Colonic mucosa (tissue), 4 donors: ENCODE measurements around the gene PRR5L. TPM values are rescaled to one million over a fixed set of nuclear protein-coding genes. Genes with fewer than 3 reads are reported as not detected.

Source experiments
- DNase-seq: peaks from one replicate; pipeline ENCODE4 v3.0.0-alpha.2; 2020
- H3K27ac ChIP-seq: fragments of 200-600 bp; one replicate; pipeline ENCODE4 v1.8.0; 2021
- H3K27me3 ChIP-seq: fragments of 200-600 bp; one replicate; pipeline ENCODE4 v1.8.0; 2021
- H3K36me3 ChIP-seq: fragments of 200-600 bp; one replicate; pipeline ENCODE4 v1.8.0; 2021
- H3K4me1 ChIP-seq: fragments of 200-600 bp; one replicate; pipeline ENCODE4 v1.8.0; 2021; ENCODE audit warnings: mild to moderate bottlenecking
- H3K4me3 ChIP-seq: fragments of 200-600 bp; one replicate; pipeline ENCODE4 v1.8.0; 2021
- H3K9ac ChIP-seq, 2 donors: one replicate each; pipeline ENCODE4 v1.7.0; 2013; ENCODE audit warnings: control low read depth in 2 of 2, low read depth in 2 of 2, low read length in 2 of 2
- H3K9me3 ChIP-seq: fragments of 200-600 bp; one replicate; pipeline ENCODE4 v1.8.0; 2021
- CTCF ChIP-seq: fragments of 200-600 bp; IDR thresholded peaks from one replicate; pipeline ENCODE4 v1.8.0; 2022; ENCODE audit warnings: antibody characterized with exemption, mild to moderate bottlenecking
- intact Hi-C: fragments of 100-400 bp; cut with DNase I; formaldehyde crosslinking; loops from one replicate; pipeline ENCODE4 v1.14.1; 2022
- total RNA-seq, 2 donors: library from RNA; stranded (reverse); fragmentation: NEBNext Ultra II Directional in 1 of 2; extraction: Animal tissue kit (Norgen Biotek cat#: 25700) in 1 of 2; gene quantifications; one replicate each; pipeline ENCODE4 v1.2.1, GENCODE V29; 2021
- donor health status: healthy.
- donor health status: DM: no; HTN: no; CAD: no.
- donor health status: DM: no; HTN: no; CAD: no.

The PRR5L gene
- total RNA-seq, 2 donors from 2014 or later: 80.9 to 169 TPM

- peaks cover 5% of the 10 kb centered on the region for H3K4me1 ChIP-seq
- H3K27me3 ChIP-seq: no peaks in the 10 kb centered on the region
- DNase-seq: no peak
- TF ChIP-seq CTCF: no peak
- H3K4me3 ChIP-seq: no peak overlapping the region
- H3K9me3 ChIP-seq: no peaks in the 10 kb centered on the region
- peak overlapping the region in 1 of 2 donors; percentile 24 for H3K9ac ChIP-seq
- no peaks in the 10 kb centered on the region for H3K36me3 ChIP-seq
- intact Hi-C loops: no loop called here
- H3K27ac ChIP-seq: no peak overlapping the region
These were observed 64.2 kb downstream of the PRR5L start for GRCh38 chr11:36360318-36360717.

- no peaks in the 10 kb centered on the region for H3K9me3 ChIP-seq
- TF ChIP-seq CTCF: no peak
- no peak overlapping the region for H3K27ac ChIP-seq
- no peak overlapping the region for H3K4me3 ChIP-seq
- DNase-seq: no peak
- H3K4me1 ChIP-seq: peaks cover 2% of the 10 kb centered on the region
- H3K36me3 ChIP-seq: no peaks in the 10 kb centered on the region
- H3K27me3 ChIP-seq: no peaks in the 10 kb centered on the region
- intact Hi-C loops: no loop called here
- peak overlapping the region in 1 of 2 donors; percentile 24 for H3K9ac ChIP-seq
These were observed 64.8 kb downstream of the PRR5L start for GRCh38 chr11:36360826-36361415.

- intact Hi-C loops: no loop called here
- H3K27me3 ChIP-seq: no peaks in the 10 kb centered on the region
- H3K9ac ChIP-seq: peak overlapping the region in 1 of 2 donors; percentile 41
- no peak for DNase-seq
- no peaks in the 10 kb centered on the region for H3K36me3 ChIP-seq
- H3K4me1 ChIP-seq: no peaks in the 10 kb centered on the region
- no peak for TF ChIP-seq CTCF
- no peak overlapping the region for H3K4me3 ChIP-seq
- no peaks in the 10 kb centered on the region for H3K9me3 ChIP-seq
- H3K27ac ChIP-seq: no peak overlapping the region
These were observed 65.4 kb downstream of the PRR5L start for GRCh38 chr11:36361472-36361871.

GRCh38 chr11:36361901-36362391 lies 65.9 kb downstream of the PRR5L start:
- H3K27ac ChIP-seq: no peak overlapping the region
- intact Hi-C loops: no loop called here
- no peak overlapping the region for H3K4me3 ChIP-seq
- H3K36me3 ChIP-seq: no peaks in the 10 kb centered on the region
- H3K4me1 ChIP-seq: no peaks in the 10 kb centered on the region
- H3K27me3 ChIP-seq: no peaks in the 10 kb centered on the region
- TF ChIP-seq CTCF: no peak
- peak overlapping the region in 1 of 2 donors; percentile 41 for H3K9ac ChIP-seq
- no peak for DNase-seq
- H3K9me3 ChIP-seq: no peaks in the 10 kb centered on the region

- no peak for TF ChIP-seq CTCF
- intact Hi-C loops: no loop called here
- no peaks in the 10 kb centered on the region for H3K36me3 ChIP-seq
- peak overlapping the region; percentile 49 for H3K27ac ChIP-seq
- no peaks in the 10 kb centered on the region for H3K27me3 ChIP-seq
- H3K4me3 ChIP-seq: no peak overlapping the region
- H3K9me3 ChIP-seq: no peaks in the 10 kb centered on the region
- no peak for DNase-seq
- H3K9ac ChIP-seq: peak overlapping the region in 1 of 2 donors; percentile 48
- no peaks in the 10 kb centered on the region for H3K4me1 ChIP-seq
These were observed 66.8 kb downstream of the PRR5L start for GRCh38 chr11:36362902-36363301.
